Measurements from ENCODE around the gene SRPK2.

SRPK2 gene

DNA sequence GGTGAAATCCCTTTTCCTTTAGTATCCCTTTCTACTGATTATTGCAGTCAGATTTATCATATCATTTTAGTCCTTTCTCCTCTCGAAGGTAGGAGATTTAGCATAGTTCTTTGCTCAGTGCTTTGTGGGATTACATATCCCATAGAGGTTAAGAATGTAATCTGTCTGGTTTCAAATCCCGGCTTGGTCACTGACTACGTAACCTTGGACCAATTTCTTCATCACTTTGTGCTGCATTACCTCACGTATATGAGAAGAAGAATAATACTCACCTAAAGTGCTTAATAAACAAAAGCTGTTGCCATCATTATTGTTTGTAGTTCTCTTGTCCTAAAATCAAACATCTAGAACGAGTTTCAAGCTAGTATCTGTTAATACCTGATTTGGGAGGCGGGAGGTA lies 300.7 kb downstream of the SRPK2 start:
- DNase-seq (ENCODE audit: low spot score) (no peak), ATAC-seq (ENCODE audit: low read depth) (no peak)
- Histone ChIP-seq H3K9me3 (ENCODE audit: severe bottlenecking) (no peaks in the 10 kb centered on the region), H3K27ac (ENCODE audit: poor library complexity, severe bottlenecking) (no peak overlapping the region), H3K4me3 (ENCODE audit: severe bottlenecking) (no peak overlapping the region), H3K27me3 (ENCODE audit: insufficient read depth, poor library complexity, severe bottlenecking) (no peaks in the 10 kb centered on the region), H3K4me1 (ENCODE audit: insufficient read depth, poor library complexity, severe bottlenecking) (no peaks in the 10 kb centered on the region), H3K36me3 (ENCODE audit: low read depth) (peaks cover 80% of the 10 kb centered on the region)
- TF ChIP-seq, protein P1, sequence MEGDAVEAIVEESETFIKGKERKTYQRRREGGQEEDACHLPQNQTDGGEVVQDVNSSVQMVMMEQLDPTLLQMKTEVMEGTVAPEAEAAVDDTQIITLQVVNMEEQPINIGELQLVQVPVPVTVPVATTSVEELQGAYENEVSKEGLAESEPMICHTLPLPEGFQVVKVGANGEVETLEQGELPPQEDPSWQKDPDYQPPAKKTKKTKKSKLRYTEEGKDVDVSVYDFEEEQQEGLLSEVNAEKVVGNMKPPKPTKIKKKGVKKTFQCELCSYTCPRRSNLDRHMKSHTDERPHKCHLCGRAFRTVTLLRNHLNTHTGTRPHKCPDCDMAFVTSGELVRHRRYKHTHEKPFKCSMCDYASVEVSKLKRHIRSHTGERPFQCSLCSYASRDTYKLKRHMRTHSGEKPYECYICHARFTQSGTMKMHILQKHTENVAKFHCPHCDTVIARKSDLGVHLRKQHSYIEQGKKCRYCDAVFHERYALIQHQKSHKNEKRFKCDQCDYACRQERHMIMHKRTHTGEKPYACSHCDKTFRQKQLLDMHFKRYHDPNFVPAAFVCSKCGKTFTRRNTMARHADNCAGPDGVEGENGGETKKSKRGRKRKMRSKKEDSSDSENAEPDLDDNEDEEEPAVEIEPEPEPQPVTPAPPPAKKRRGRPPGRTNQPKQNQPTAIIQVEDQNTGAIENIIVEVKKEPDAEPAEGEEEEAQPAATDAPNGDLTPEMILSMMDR (IDR thresholded peaks at IDR 0.05; ENCODE audit: poor library complexity, severe bottlenecking), result no peak

DNA sequence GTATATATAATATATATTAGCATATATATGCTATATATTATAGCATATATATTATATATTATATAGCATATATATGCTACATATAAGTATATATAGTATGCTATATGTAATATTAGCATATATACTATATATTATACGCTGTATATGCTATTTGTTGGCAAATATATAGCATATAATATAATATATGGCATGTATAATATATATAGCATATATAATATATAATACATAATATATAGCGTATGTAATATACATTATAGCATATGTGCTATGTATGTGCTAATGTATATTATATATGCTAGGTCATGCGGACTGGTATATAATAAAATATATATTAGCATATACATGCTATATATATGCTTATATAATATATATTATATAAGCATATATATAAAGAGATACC lies 301.9 kb downstream of the SRPK2 start:
- no peak for ATAC-seq (ENCODE audit: low read depth)

DNA sequence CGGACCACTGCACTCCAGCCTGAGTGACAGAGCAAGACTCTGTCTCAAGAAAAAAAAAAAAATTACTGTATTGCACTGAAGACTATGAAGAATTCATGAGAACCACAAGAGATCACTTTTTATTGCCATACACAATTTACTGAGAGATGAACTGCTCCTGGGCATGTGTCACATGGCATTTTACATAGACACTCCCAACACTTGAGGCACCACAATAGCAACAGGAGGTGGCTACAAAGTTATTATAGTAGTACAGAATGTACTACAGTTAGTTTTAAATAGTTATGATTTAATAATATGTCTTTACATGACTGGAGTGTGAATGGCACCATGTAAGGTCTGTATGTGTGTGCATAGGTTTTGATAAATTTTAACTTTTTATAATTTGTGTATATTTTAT lies 304.1 kb downstream of the SRPK2 start:
- H3K27me3 ChIP-seq (ENCODE audit: insufficient read depth, poor library complexity, severe bottlenecking), result no peaks in the 10 kb centered on the region
- H3K4me1 ChIP-seq (ENCODE audit: insufficient read depth, poor library complexity, severe bottlenecking), result no peaks in the 10 kb centered on the region
- peaks cover 81% of the 10 kb centered on the region for H3K36me3 ChIP-seq (ENCODE audit: low read depth)
- TF ChIP-seq, protein P1 (IDR thresholded peaks at IDR 0.05; ENCODE audit: poor library complexity, severe bottlenecking), result no peak
- H3K27ac ChIP-seq (ENCODE audit: poor library complexity, severe bottlenecking), result no peak overlapping the region
- DNase-seq (ENCODE audit: low spot score) (no peak), ATAC-seq (ENCODE audit: low read depth) (no peak)
- H3K4me3 ChIP-seq (ENCODE audit: severe bottlenecking), result no peak overlapping the region
- H3K9me3 ChIP-seq (ENCODE audit: severe bottlenecking), result no peaks in the 10 kb centered on the region

More for the DNA sequence above, 301.9 kb downstream of the SRPK2 start:
- Histone ChIP-seq H3K4me3 (ENCODE audit: severe bottlenecking) (no peak overlapping the region), H3K4me1 (ENCODE audit: insufficient read depth, poor library complexity, severe bottlenecking) (no peaks in the 10 kb centered on the region), H3K27me3 (ENCODE audit: insufficient read depth, poor library complexity, severe bottlenecking) (no peaks in the 10 kb centered on the region), H3K36me3 (ENCODE audit: low read depth) (peaks cover 81% of the 10 kb centered on the region), H3K27ac (ENCODE audit: poor library complexity, severe bottlenecking) (no peak overlapping the region), H3K9me3 (ENCODE audit: severe bottlenecking) (no peaks in the 10 kb centered on the region)
- DNase-seq (ENCODE audit: low spot score), result no peak
- TF ChIP-seq, protein P1 (IDR thresholded peaks at IDR 0.05; ENCODE audit: poor library complexity, severe bottlenecking), result no peak

- no peak overlapping the region for H3K27ac ChIP-seq (ENCODE audit: poor library complexity, severe bottlenecking)
- ATAC-seq (ENCODE audit: low read depth) (no peak), DNase-seq (ENCODE audit: low spot score) (no peak)
- H3K4me3 ChIP-seq (ENCODE audit: severe bottlenecking), result no peak overlapping the region
- no peaks in the 10 kb centered on the region for H3K27me3 ChIP-seq (ENCODE audit: insufficient read depth, poor library complexity, severe bottlenecking)
- H3K36me3 ChIP-seq (ENCODE audit: low read depth), result peaks cover 91% of the 10 kb centered on the region
- H3K4me1 ChIP-seq (ENCODE audit: insufficient read depth, poor library complexity, severe bottlenecking), result no peaks in the 10 kb centered on the region
- TF ChIP-seq, protein P1 (IDR thresholded peaks at IDR 0.05; ENCODE audit: poor library complexity, severe bottlenecking), result no peak
- no peaks in the 10 kb centered on the region for H3K9me3 ChIP-seq (ENCODE audit: severe bottlenecking)
Measured at GRCh38 chr7:105079348-105079747, 309.4 kb downstream of the SRPK2 start.

GRCh38 chr7:105073143-105073542 lies 315.6 kb downstream of the SRPK2 start:
- Histone ChIP-seq H3K27ac (ENCODE audit: poor library complexity, severe bottlenecking) (no peak overlapping the region), H3K9me3 (ENCODE audit: severe bottlenecking) (no peaks in the 10 kb centered on the region), H3K4me1 (ENCODE audit: insufficient read depth, poor library complexity, severe bottlenecking) (no peaks in the 10 kb centered on the region), H3K36me3 (ENCODE audit: low read depth) (peaks cover 88% of the 10 kb centered on the region), H3K4me3 (ENCODE audit: severe bottlenecking) (no peak overlapping the region), H3K27me3 (ENCODE audit: insufficient read depth, poor library complexity, severe bottlenecking) (no peaks in the 10 kb centered on the region)
- no peak for DNase-seq (ENCODE audit: low spot score)
- ATAC-seq (ENCODE audit: low read depth), result no peak
- TF ChIP-seq, protein P1 (IDR thresholded peaks at IDR 0.05; ENCODE audit: poor library complexity, severe bottlenecking), result no peak
